Caco-2 (cell line): ENCODE results near the gene ADGRG7. TPM values are rescaled to one million over a fixed set of nuclear protein-coding genes. Genes with fewer than 3 reads are reported as not detected.

Experiments
- BruUV-seq: library from RNA; stranded (reverse); fragments of 400-500 nt; replicated peaks from 2 replicates; lab custom pipeline; 2021; lab: Mats Ljungman, UMichigan
- CTCF ChIA-PET: fragments of 300-600 bp; sonication (Branson Sonifier 250); formaldehyde crosslinking; loops from one replicate; lab custom pipeline; 2022; ENCODE audit warnings: antibody characterized with exemption; lab: Charles Lee
- POLR2A ChIA-PET: fragments of 300-600 bp; sonication (Branson Sonifier 250); formaldehyde crosslinking; loops from one replicate; lab custom pipeline; 2022; ENCODE audit warnings: antibody characterized with exemption; lab: Charles Lee
- DNase-seq, 2 experiments: peaks; one replicate each; pipeline versions ENCODE4 v3.0.0 to v3.0.0-alpha.2; 2020 to 2022
- H3K27me3 ChIP-seq: replicated peaks from 2 replicates; pipeline ENCODE4 v1.6.0; 2011; ENCODE audit warnings: low read length; ENCODE audit not compliant: control insufficient read depth, insufficient read depth
- H3K36me3 ChIP-seq: 2 replicates; pipeline ENCODE4 v1.5.1; 2011; ENCODE audit warnings: low read length; ENCODE audit not compliant: control insufficient read depth, insufficient read depth
- H3K4me1 ChIP-seq: fragments of 250-450 bp; sonication (Bioruptor Pico); 2 replicates; pipeline ENCODE4 v1.5.1; 2020; ENCODE audit warnings: mild to moderate bottlenecking
- H3K4me3 ChIP-seq: 2 replicates; pipeline ENCODE4 v1.5.1; 2011; ENCODE audit warnings: low read depth, mild to moderate bottlenecking, control low read depth, low read length
- H3K9me3 ChIP-seq: fragments of 250-450 bp; sonication (Bioruptor Pico); 2 replicates; pipeline ENCODE4 v1.5.1; 2020; ENCODE audit warnings: mild to moderate bottlenecking, moderate library complexity
- H3K27ac Mint-ChIP-seq: one replicate; pipeline ENCODE4 v1.8.0; 2022; ENCODE audit warnings: mixed read lengths; ENCODE audit not compliant: unreplicated experiment
- H3K27me3 Mint-ChIP-seq: one replicate; pipeline ENCODE4 v1.8.0; 2022; ENCODE audit warnings: mixed read lengths; ENCODE audit not compliant: insufficient read depth, unreplicated experiment
- H3K36me3 Mint-ChIP-seq: one replicate; pipeline ENCODE4 v1.8.0; 2022; ENCODE audit warnings: mild to moderate bottlenecking, mixed read lengths; ENCODE audit not compliant: insufficient read depth, unreplicated experiment
- H3K4me1 Mint-ChIP-seq: one replicate; pipeline ENCODE4 v1.8.0; 2022; ENCODE audit warnings: low read depth, mixed read lengths; ENCODE audit not compliant: unreplicated experiment
- H3K4me3 Mint-ChIP-seq: one replicate; pipeline ENCODE4 v1.8.0; 2022; ENCODE audit warnings: mild to moderate bottlenecking, moderate library complexity, mixed read lengths; ENCODE audit not compliant: unreplicated experiment
- H3K9me3 Mint-ChIP-seq: one replicate; pipeline ENCODE4 v1.8.0; 2022; ENCODE audit warnings: mixed read lengths; ENCODE audit not compliant: unreplicated experiment
- CTCF ChIP-seq, 2 experiments: fragments of 200-600 bp in 1 of 2; IDR thresholded peaks; 1 replicate in 1 of 2; 2 replicates in 1 of 2; pipeline versions ENCODE4 v1.5.1 to v1.8.0; 2011 to 2022; ENCODE audit warnings: antibody characterized with exemption in 1 of 2, control low read depth in 1 of 2, inconsistent platforms in 1 of 2, low read depth in 1 of 2, low read length in 1 of 2, mild to moderate bottlenecking in 1 of 2, moderate library complexity in 1 of 2; ENCODE audit not compliant: insufficient read depth in 1 of 2, severe bottlenecking in 1 of 2, unreplicated experiment in 1 of 2
- intact Hi-C: fragments of 100-400 bp; cut with micrococcal nuclease; formaldehyde crosslinking; loops from one replicate; pipeline ENCODE4 v1.10.0; 2022; ENCODE audit not compliant: unreplicated experiment
- total RNA-seq: library from RNA; stranded (reverse); gene quantifications from 2 replicates; pipeline ENCODE4 v1.2.3, GENCODE V29; 2022

ADGRG7 gene
- total RNA-seq, 1 experiment from 2014 or later, result 4.2 TPM

- Mint-ChIP-seq H3K27me3 (no peaks in the 10 kb centered on the region), H3K4me3 (no peak overlapping the region), H3K4me1 (peaks cover 13% of the 10 kb centered on the region), H3K9me3 (peaks cover 16% of the 10 kb centered on the region), H3K36me3 (no peaks in the 10 kb centered on the region), H3K27ac (no peak overlapping the region)
- Histone ChIP-seq H3K36me3 (no peaks in the 10 kb centered on the region), H3K4me3 (no peak overlapping the region), H3K27me3 (no peaks in the 10 kb centered on the region), H3K4me1 (peaks cover 16% of the 10 kb centered on the region), H3K9me3 (no peaks in the 10 kb centered on the region; the same call in 1 of the 2 replicates)
- intact Hi-C loops, result no loop called here
- CTCF ChIA-PET, result no interaction called here
- POLR2A ChIA-PET, result no interaction called here
- TF ChIP-seq CTCF (IDR thresholded peaks at IDR 0.05; ENCODE audit: insufficient read depth in 1 of 2, low read depth in 1 of 2, low read length in 1 of 2, severe bottlenecking in 1 of 2, unreplicated experiment in 1 of 2), result no peak
- DNase-seq, result peak in 1 of 2 experiments; percentile 4
- BruUV-seq, result no TSS peak
Observed at GRCh38 chr3:100640633-100641032, 31.2 kb downstream of the ADGRG7 start.

GRCh38 chr3:100641471-100642032 is 32.2 kb downstream of the ADGRG7 start:
- Histone ChIP-seq H3K27me3 (no peaks in the 10 kb centered on the region), H3K9me3 (no peaks in the 10 kb centered on the region; the same call in 1 of the 2 replicates), H3K4me1 (peaks cover 6% of the 10 kb centered on the region), H3K36me3 (no peaks in the 10 kb centered on the region), H3K4me3 (no peak overlapping the region)
- Mint-ChIP-seq H3K36me3 (no peaks in the 10 kb centered on the region), H3K27me3 (no peaks in the 10 kb centered on the region), H3K4me3 (no peak overlapping the region), H3K9me3 (peaks cover 16% of the 10 kb centered on the region), H3K27ac (no peak overlapping the region), H3K4me1 (peaks cover 13% of the 10 kb centered on the region)
- POLR2A ChIA-PET, result no interaction called here
- no peak for DNase-seq
- BruUV-seq, result no TSS peak
- CTCF ChIA-PET, result no interaction called here
- no peak for TF ChIP-seq CTCF (IDR thresholded peaks at IDR 0.05; ENCODE audit: insufficient read depth in 1 of 2, low read depth in 1 of 2, low read length in 1 of 2, severe bottlenecking in 1 of 2, unreplicated experiment in 1 of 2)
- intact Hi-C loops, result no loop called here

GRCh38 chr3:100645913-100646312 is 36.5 kb downstream of the ADGRG7 start:
- intact Hi-C loops, result no loop called here
- no peak overlapping the region for H3K4me3 Mint-ChIP-seq
- peaks cover 11% of the 10 kb centered on the region for H3K4me1 Mint-ChIP-seq
- Histone ChIP-seq H3K4me1 (no peaks in the 10 kb centered on the region; the same call in 1 of the 2 replicates), H3K9me3 (no peaks in the 10 kb centered on the region), H3K4me3 (no peak overlapping the region), H3K27me3 (no peaks in the 10 kb centered on the region), H3K36me3 (no peaks in the 10 kb centered on the region)
- BruUV-seq, result no TSS peak
- ChIA-PET POLR2A (no interaction called here), CTCF (no interaction called here)
- H3K27ac Mint-ChIP-seq, result no peak overlapping the region
- no peaks in the 10 kb centered on the region for H3K36me3 Mint-ChIP-seq
- H3K27me3 Mint-ChIP-seq, result no peaks in the 10 kb centered on the region
- no peak for TF ChIP-seq CTCF (IDR thresholded peaks at IDR 0.05; ENCODE audit: insufficient read depth in 1 of 2, low read depth in 1 of 2, low read length in 1 of 2, severe bottlenecking in 1 of 2, unreplicated experiment in 1 of 2)
- no peaks in the 10 kb centered on the region for H3K9me3 Mint-ChIP-seq
- DNase-seq, result no peak
